ENCODE measurements around the gene TMEM170B. TPM values are rescaled to one million over a fixed set of nuclear protein-coding genes. Genes with fewer than 3 reads are reported as not detected.

TMEM170B gene
- polyA plus RNA-seq, 1 experiment: 0.23 TPM

- no peaks in the 10 kb centered on the region for H3K27me3 ChIP-seq (ENCODE audit: control insufficient read depth, insufficient read depth, low read length)
- no peaks in the 10 kb centered on the region for H3K36me3 ChIP-seq (ENCODE audit: control insufficient read depth, insufficient read depth, low read length)
- DNase-seq (ENCODE audit: low read depth): no peak
- ChIA-PET POLR2A (no interaction called here), CTCF (interaction anchor here (0.6 to 4.7 kb wide), 36 partner anchors 12 to 546 kb away, joined by 3 to 45 read pairs (median 5); partner anchors contain the start of genes NEDD9 and SMIM13)
- TF ChIP-seq, protein P1, sequence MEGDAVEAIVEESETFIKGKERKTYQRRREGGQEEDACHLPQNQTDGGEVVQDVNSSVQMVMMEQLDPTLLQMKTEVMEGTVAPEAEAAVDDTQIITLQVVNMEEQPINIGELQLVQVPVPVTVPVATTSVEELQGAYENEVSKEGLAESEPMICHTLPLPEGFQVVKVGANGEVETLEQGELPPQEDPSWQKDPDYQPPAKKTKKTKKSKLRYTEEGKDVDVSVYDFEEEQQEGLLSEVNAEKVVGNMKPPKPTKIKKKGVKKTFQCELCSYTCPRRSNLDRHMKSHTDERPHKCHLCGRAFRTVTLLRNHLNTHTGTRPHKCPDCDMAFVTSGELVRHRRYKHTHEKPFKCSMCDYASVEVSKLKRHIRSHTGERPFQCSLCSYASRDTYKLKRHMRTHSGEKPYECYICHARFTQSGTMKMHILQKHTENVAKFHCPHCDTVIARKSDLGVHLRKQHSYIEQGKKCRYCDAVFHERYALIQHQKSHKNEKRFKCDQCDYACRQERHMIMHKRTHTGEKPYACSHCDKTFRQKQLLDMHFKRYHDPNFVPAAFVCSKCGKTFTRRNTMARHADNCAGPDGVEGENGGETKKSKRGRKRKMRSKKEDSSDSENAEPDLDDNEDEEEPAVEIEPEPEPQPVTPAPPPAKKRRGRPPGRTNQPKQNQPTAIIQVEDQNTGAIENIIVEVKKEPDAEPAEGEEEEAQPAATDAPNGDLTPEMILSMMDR (IDR thresholded peaks at IDR 0.05; ENCODE audit: insufficient read depth, low read depth, low read length): no peak
- H3K4me3 ChIP-seq (ENCODE audit: low read depth, low read length): no peak overlapping the region
Measured at GRCh38 chr6:11497107-11497506, 40.4 kb upstream of the TMEM170B start.

DNA sequence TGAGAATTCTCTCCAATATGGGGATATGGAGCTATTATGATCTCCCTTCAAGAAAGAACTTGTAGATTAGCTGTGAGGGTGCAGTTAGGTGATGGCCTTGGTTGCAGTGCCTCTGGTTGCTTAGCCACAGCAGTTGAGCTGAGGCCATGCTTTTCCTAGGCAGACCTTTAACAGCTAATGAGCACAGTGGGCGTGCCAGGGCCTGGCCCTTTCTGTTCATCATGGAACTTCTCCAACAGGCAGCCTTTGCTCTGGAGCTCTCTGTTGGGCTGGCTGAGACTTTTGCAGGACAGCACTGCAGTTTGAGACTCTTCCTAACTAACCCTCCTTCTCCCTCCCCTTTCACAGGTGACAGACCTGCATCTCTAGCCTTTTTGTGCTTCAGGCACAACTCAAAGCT, 39.7 kb upstream of the TMEM170B start:
- TF ChIP-seq, protein P1 (IDR thresholded peaks at IDR 0.05; ENCODE audit: insufficient read depth, low read depth, low read length): no peak
- DNase-seq (ENCODE audit: low read depth): no peak
- ChIA-PET CTCF (interaction anchor here (0.6 to 2.2 kb wide), 6 partner anchors 38 to 428 kb away, joined by 3 to 7 read pairs (median 3); no protein-coding TSS in a partner anchor), POLR2A (interaction anchor here (0.6 kb wide), 1 partner anchor 425 kb away, joined by 18 read pairs; no protein-coding TSS in a partner anchor)
- Histone ChIP-seq H3K4me3 (ENCODE audit: low read depth, low read length) (no peak overlapping the region), H3K36me3 (ENCODE audit: control insufficient read depth, insufficient read depth, low read length) (no peaks in the 10 kb centered on the region), H3K27me3 (ENCODE audit: control insufficient read depth, insufficient read depth, low read length) (no peaks in the 10 kb centered on the region)

DNA sequence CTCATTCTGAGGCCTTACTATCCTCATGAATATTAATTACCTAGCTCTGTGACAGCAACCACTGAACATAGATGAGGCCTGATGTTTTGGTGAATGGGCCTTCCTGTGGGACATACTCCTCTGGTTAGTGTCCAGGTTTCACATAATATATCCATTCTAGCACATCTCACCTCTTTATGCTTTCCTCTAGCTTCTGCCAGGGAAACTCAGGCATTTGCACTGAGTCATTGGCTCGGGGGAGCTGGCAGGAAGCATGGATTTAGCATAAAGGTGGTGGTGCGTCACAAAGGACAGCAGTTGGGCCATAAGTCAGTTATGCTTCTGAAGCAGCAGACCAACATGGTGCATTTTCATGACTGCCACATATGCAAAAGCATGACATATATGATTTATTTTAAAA, 37.5 kb upstream of the TMEM170B start:
- Histone ChIP-seq H3K27me3 (ENCODE audit: control insufficient read depth, insufficient read depth, low read length) (no peaks in the 10 kb centered on the region), H3K4me3 (ENCODE audit: low read depth, low read length) (no peak overlapping the region), H3K36me3 (ENCODE audit: control insufficient read depth, insufficient read depth, low read length) (no peaks in the 10 kb centered on the region)
- TF ChIP-seq, protein P1 (IDR thresholded peaks at IDR 0.05; ENCODE audit: insufficient read depth, low read depth, low read length): no peak
- POLR2A ChIA-PET: no interaction called here
- CTCF ChIA-PET: no interaction called here
- DNase-seq (ENCODE audit: low read depth): no peak

- H3K36me3 ChIP-seq (ENCODE audit: control insufficient read depth, insufficient read depth, low read length): no peaks in the 10 kb centered on the region
- DNase-seq (ENCODE audit: low read depth): no peak
- TF ChIP-seq, protein P1 (IDR thresholded peaks at IDR 0.05; ENCODE audit: insufficient read depth, low read depth, low read length): no peak
- no peak overlapping the region for H3K4me3 ChIP-seq (ENCODE audit: low read depth, low read length)
- POLR2A ChIA-PET: interaction anchor here (0.5 kb wide), 1 partner anchor 31 kb away, joined by 3 read pairs; no protein-coding TSS in a partner anchor
- H3K27me3 ChIP-seq (ENCODE audit: control insufficient read depth, insufficient read depth, low read length): no peaks in the 10 kb centered on the region
- CTCF ChIA-PET: interaction anchor here (0.5 to 2.5 kb wide), 4 partner anchors 13 to 558 kb away, joined by 3 to 7 read pairs (median 4); no protein-coding TSS in a partner anchor
Measured at GRCh38 chr6:11509471-11509870, 28.1 kb upstream of the TMEM170B start.

- TF ChIP-seq, protein P1 (IDR thresholded peaks at IDR 0.05; ENCODE audit: insufficient read depth, low read depth, low read length): no peak
- no peaks in the 10 kb centered on the region for H3K27me3 ChIP-seq (ENCODE audit: control insufficient read depth, insufficient read depth, low read length)
- no peaks in the 10 kb centered on the region for H3K36me3 ChIP-seq (ENCODE audit: control insufficient read depth, insufficient read depth, low read length)
- H3K4me3 ChIP-seq (ENCODE audit: low read depth, low read length): no peak overlapping the region
- DNase-seq (ENCODE audit: low read depth): no peak
- CTCF ChIA-PET: interaction anchor here (1.8 kb wide), 1 partner anchor 12 kb away, joined by 4 read pairs; no protein-coding TSS in a partner anchor
- POLR2A ChIA-PET: no interaction called here
Measured at GRCh38 chr6:11514672-11515071, 22.9 kb upstream of the TMEM170B start.

Data from BJ (cell line).